Large intestine (tissue), 3 donors: ENCODE results near the gene HES1. TPM values are rescaled to one million over a fixed set of nuclear protein-coding genes. Genes with fewer than 3 reads are reported as not detected.

Experiments
- DNase-seq, 2 donors: peaks; one replicate each; pipeline versions ENCODE4 v3.0.0 to v3.0.0-alpha.2; 2013
- H3K27ac ChIP-seq: one replicate; pipeline ENCODE4 v1.5.1; 2013; ENCODE audit warnings: low read length
- H3K27me3 ChIP-seq: 2 replicates; pipeline ENCODE4 v1.6.1; 2013; ENCODE audit warnings: low read length; ENCODE audit not compliant: control insufficient read depth, insufficient read depth
- H3K36me3 ChIP-seq: 2 replicates; pipeline ENCODE4 v1.6.1; 2013; ENCODE audit warnings: low read length; ENCODE audit not compliant: control insufficient read depth, insufficient read depth
- H3K4me1 ChIP-seq: one replicate; pipeline ENCODE4 v1.6.1; 2013; ENCODE audit warnings: low read length; ENCODE audit not compliant: control insufficient read depth, insufficient read depth
- H3K4me3 ChIP-seq: one replicate; pipeline ENCODE4 v1.5.1; 2013; ENCODE audit warnings: low read length
- H3K9me3 ChIP-seq: one replicate; pipeline ENCODE4 v1.6.1; 2013; ENCODE audit warnings: mild to moderate bottlenecking, low read depth, low read length, moderate library complexity; ENCODE audit not compliant: control insufficient read depth
- WGBS: methylation state at CpG from one replicate; pipeline ENCODE4 v1.1.5; 2013; ENCODE audit warnings: low lambda C conversion rate; ENCODE audit not compliant: insufficient coverage; 5-methylcytosine and 5-hydroxymethylcytosine counted together
- polyA plus RNA-seq: library from polyadenylated mRNA; unstranded; fragments of 120-200 nt; gene quantifications from one replicate; pipeline ENCODE4 v1.2.1, GENCODE V29; 2013

Gene HES1
- polyA plus RNA-seq, 1 donor, result 53.9 TPM

GRCh38 chr3:194134231-194134756 lies 1.7 kb upstream of the HES1 start:
- DNase-seq, result peak in 1 of 2 donors; percentile 73
- H3K9me3 ChIP-seq, result no peaks in the 10 kb centered on the region
- H3K27me3 ChIP-seq, result no peaks in the 10 kb centered on the region
- peak overlapping the region; percentile 96 for H3K27ac ChIP-seq
- peak overlapping the region; percentile 92 for H3K4me3 ChIP-seq
- peaks cover 51% of the 10 kb centered on the region for H3K4me1 ChIP-seq
- no CpG with 5 or more reads among the region's 71 CpGs for whole genome bisulfite sequencing
- peaks cover 9% of the 10 kb centered on the region for H3K36me3 ChIP-seq

GRCh38 chr3:194134757-194135515 lies 1.0 kb upstream of the HES1 start:
- Histone ChIP-seq H3K4me1 (peaks cover 51% of the 10 kb centered on the region), H3K36me3 (peaks cover 9% of the 10 kb centered on the region), H3K27me3 (no peaks in the 10 kb centered on the region), H3K4me3 (peak overlapping the region; percentile 92), H3K9me3 (no peaks in the 10 kb centered on the region), H3K27ac (peak overlapping the region; percentile 96)
- no CpG with 5 or more reads among the region's 68 CpGs for WGBS
- DNase-seq, result peak; percentile 97 to 99

GRCh38 chr3:194135516-194135805 lies 487 bp upstream of the HES1 start:
- Histone ChIP-seq H3K9me3 (no peaks in the 10 kb centered on the region), H3K4me3 (peak overlapping the region; percentile 92), H3K27me3 (no peaks in the 10 kb centered on the region), H3K36me3 (peaks cover 9% of the 10 kb centered on the region), H3K4me1 (peaks cover 49% of the 10 kb centered on the region), H3K27ac (peak overlapping the region; percentile 96)
- no peak for DNase-seq
- 0% methylated on average over 1 of the region's 4 CpGs for WGBS

- Histone ChIP-seq H3K4me1 (peaks cover 43% of the 10 kb centered on the region), H3K27me3 (no peaks in the 10 kb centered on the region), H3K36me3 (peaks cover 9% of the 10 kb centered on the region), H3K27ac (peak overlapping the region; percentile 72), H3K9me3 (no peaks in the 10 kb centered on the region), H3K4me3 (peak overlapping the region; percentile 92)
- no CpG with 5 or more reads among the region's 17 CpGs for WGBS
- DNase-seq, result peak in 1 of 2 donors; percentile 64
These were observed 615 bp downstream of the HES1 start for GRCh38 chr3:194136519-194137007.

- Histone ChIP-seq H3K9me3 (no peaks in the 10 kb centered on the region), H3K27me3 (no peaks in the 10 kb centered on the region), H3K27ac (peak overlapping the region; percentile 72), H3K36me3 (peaks cover 9% of the 10 kb centered on the region), H3K4me1 (peaks cover 42% of the 10 kb centered on the region), H3K4me3 (peak overlapping the region; percentile 92)
- 0% methylated on average over 1 of the region's 34 CpGs for WGBS
- peak in 1 of 2 donors; percentile 65 for DNase-seq
These were observed 1.1 kb downstream of the HES1 start for GRCh38 chr3:194137008-194137505.

GRCh38 chr3:194137506-194138474 lies 1.8 kb downstream of the HES1 start:
- H3K27ac ChIP-seq, result peak overlapping the region; percentile 72
- peaks cover 41% of the 10 kb centered on the region for H3K4me1 ChIP-seq
- no peaks in the 10 kb centered on the region for H3K9me3 ChIP-seq
- peak overlapping the region; percentile 92 for H3K4me3 ChIP-seq
- H3K27me3 ChIP-seq, result no peaks in the 10 kb centered on the region
- 89% methylated on average over 1 of the region's 69 CpGs for WGBS
- DNase-seq, result peak in 1 of 2 donors; percentile 83
- H3K36me3 ChIP-seq, result peaks cover 9% of the 10 kb centered on the region

GRCh38 chr3:194138732-194139070 lies 2.8 kb downstream of the HES1 start:
- Histone ChIP-seq H3K4me3 (peak overlapping the region; percentile 92), H3K27ac (peak overlapping the region; percentile 63), H3K27me3 (no peaks in the 10 kb centered on the region), H3K4me1 (peaks cover 32% of the 10 kb centered on the region), H3K36me3 (peaks cover 9% of the 10 kb centered on the region), H3K9me3 (no peaks in the 10 kb centered on the region)
- no peak for DNase-seq
- WGBS, result 29% methylated on average over 1 of the region's 4 CpGs

GRCh38 chr3:194139071-194139813 lies 3.3 kb downstream of the HES1 start:
- Histone ChIP-seq H3K27me3 (no peaks in the 10 kb centered on the region), H3K27ac (peak overlapping the region; percentile 63), H3K4me3 (peak overlapping the region; percentile 92), H3K36me3 (peaks cover 9% of the 10 kb centered on the region), H3K9me3 (no peaks in the 10 kb centered on the region), H3K4me1 (peaks cover 31% of the 10 kb centered on the region)
- DNase-seq, result peak in 1 of 2 donors; percentile 67
- 0% methylated on average over 1 of the region's 21 CpGs for WGBS

- H3K27me3 ChIP-seq, result no peaks in the 10 kb centered on the region
- H3K4me3 ChIP-seq, result no peak overlapping the region
- WGBS, result no CpG with 5 or more reads among the region's 9 CpGs
- H3K9me3 ChIP-seq, result no peaks in the 10 kb centered on the region
- peaks cover 31% of the 10 kb centered on the region for H3K4me1 ChIP-seq
- H3K36me3 ChIP-seq, result peaks cover 9% of the 10 kb centered on the region
- peak overlapping the region; percentile 63 for H3K27ac ChIP-seq
- DNase-seq, result no peak
These were observed 4.0 kb downstream of the HES1 start for GRCh38 chr3:194139814-194140391.
